ENCODE data around the gene SH2D3A.

The SH2D3A gene

GRCh38 chr19:6707011-6707657 is 60.1 kb downstream of the SH2D3A start:
- intact Hi-C loops (cut with DNase I; ENCODE audit: low total_unique reads) = no loop called here

DNA sequence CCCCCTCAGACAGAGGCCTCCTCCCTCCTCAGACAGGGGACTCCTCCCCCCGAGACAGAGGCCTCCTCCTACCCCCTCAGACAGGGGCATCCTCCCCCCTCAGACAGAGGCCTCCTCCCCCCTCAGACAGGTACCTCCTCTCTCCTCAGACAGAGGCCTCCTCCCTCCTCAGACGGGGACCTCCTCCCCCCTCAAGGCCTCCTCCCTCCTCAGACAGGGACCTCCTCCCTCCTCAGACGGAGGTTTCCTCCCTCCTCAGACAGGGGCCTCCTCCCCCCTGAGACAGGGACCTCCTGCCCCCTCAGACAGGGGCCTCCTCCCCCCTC is 60.6 kb downstream of the SH2D3A start:
- Histone ChIP-seq H3K27ac (no peak overlapping the region), H3K36me3 (peaks cover 0 to 2% (median 0%) of the 10 kb centered on the region in 3 donors), H3K27me3 (peaks cover 0 to 45% of the 10 kb centered on the region in 2 donors), H3K4me3 (no peak overlapping the region), H3K9me3 (no peaks in the 10 kb centered on the region), H3K4me1 (no peaks in the 10 kb centered on the region)
- intact Hi-C loops (cut with DNase I; ENCODE audit: low total_unique reads) = no loop called here
- TF ChIP-seq CTCF (IDR thresholded peaks at IDR 0.05) = no peak
- no peak for DNase-seq

More at GRCh38 chr19:6707011-6707657, 60.1 kb downstream of the SH2D3A start:
- Histone ChIP-seq H3K27ac (no peak overlapping the region), H3K9me3 (no peaks in the 10 kb centered on the region), H3K27me3 (peaks cover 0 to 50% of the 10 kb centered on the region in 2 donors), H3K36me3 (peaks cover 0 to 5% (median 0%) of the 10 kb centered on the region in 3 donors), H3K4me1 (no peaks in the 10 kb centered on the region), H3K4me3 (no peak overlapping the region)
- DNase-seq = no peak
- TF ChIP-seq CTCF (IDR thresholded peaks at IDR 0.05) = no peak

DNA sequence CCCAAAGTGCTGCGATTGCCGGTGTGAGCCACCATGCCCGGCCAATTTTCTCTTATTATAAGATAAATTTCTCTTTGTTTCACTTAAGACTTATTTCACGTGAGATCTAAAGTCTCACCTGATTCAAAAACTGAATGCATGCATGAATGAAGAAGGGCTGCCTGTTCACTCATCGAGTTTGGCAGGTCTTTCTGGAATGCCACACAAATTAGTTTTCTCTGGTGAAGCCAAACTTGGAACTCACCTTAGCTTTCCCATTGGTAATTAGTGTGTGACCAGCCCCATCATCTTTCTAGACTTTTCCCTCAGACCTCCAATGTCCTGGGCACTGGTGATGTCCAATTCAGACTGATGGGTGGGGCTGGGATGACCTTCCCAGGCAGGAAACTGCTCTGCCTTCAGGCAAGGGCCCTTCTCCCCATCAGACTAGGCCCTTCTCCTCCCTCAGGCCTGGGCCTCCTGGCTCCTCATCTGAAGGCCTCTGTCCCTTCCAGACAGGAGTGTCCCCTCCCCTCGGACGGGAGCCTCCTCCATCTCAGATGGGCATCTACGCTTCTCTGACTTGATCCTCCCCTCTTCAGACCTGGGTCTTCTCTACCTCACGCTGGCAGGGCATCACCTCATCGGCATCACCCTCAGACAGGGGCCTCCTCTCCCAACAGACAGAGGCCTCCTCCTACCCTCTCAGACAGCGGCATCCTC is 61.2 kb downstream of the SH2D3A start:
- TF ChIP-seq CTCF (IDR thresholded peaks at IDR 0.05) = no peak
- Histone ChIP-seq H3K27ac (no peak overlapping the region), H3K36me3 (no peaks in the 10 kb centered on the region), H3K4me3 (no peak overlapping the region), H3K4me1 (no peaks in the 10 kb centered on the region), H3K9me3 (no peaks in the 10 kb centered on the region), H3K27me3 (peaks cover 0 to 40% of the 10 kb centered on the region in 2 donors)
- intact Hi-C loops (cut with DNase I; ENCODE audit: low total_unique reads) = no loop called here
- no peak for DNase-seq
